Progenitor cell of endocrine pancreas (in vitro differentiated cells): Measurements from ENCODE around the gene UGT1A8. TPM values are rescaled to one million over a fixed set of nuclear protein-coding genes. Genes with fewer than 3 reads are reported as not detected.

Experiments
- DNase-seq: peaks from one replicate; pipeline ENCODE4 v3.0.0; 2021; ENCODE audit warnings: low spot score; ENCODE audit not compliant: unreplicated experiment
- H3K27ac Mint-ChIP-seq: 2 replicates; pipeline ENCODE4 v1.8.0; 2021; ENCODE audit warnings: mild to moderate bottlenecking, moderate library complexity, mixed read lengths
- H3K27me3 Mint-ChIP-seq: 2 replicates; pipeline ENCODE4 v1.8.0; 2021; ENCODE audit warnings: mixed read lengths
- H3K36me3 Mint-ChIP-seq: 2 replicates; pipeline ENCODE4 v1.8.0; 2022; ENCODE audit warnings: mixed read lengths; ENCODE audit not compliant: insufficient read depth
- H3K4me1 Mint-ChIP-seq: 2 replicates; pipeline ENCODE4 v1.8.0; 2021; ENCODE audit warnings: low read depth, mixed read lengths
- H3K4me3 Mint-ChIP-seq: 2 replicates; pipeline ENCODE4 v1.8.0; 2021; ENCODE audit warnings: low read depth, mild to moderate bottlenecking, moderate library complexity, mixed read lengths
- H3K9me3 Mint-ChIP-seq: 2 replicates; pipeline ENCODE4 v1.8.0; 2021; ENCODE audit warnings: low read depth, mixed read lengths
- CTCF ChIP-seq: fragments of 200-600 bp; sonication (generic); IDR thresholded peaks from one replicate; pipeline ENCODE4 v1.5.0; 2021; ENCODE audit warnings: antibody characterized with exemption, mild to moderate bottlenecking; ENCODE audit not compliant: unreplicated experiment
- total RNA-seq: library from RNA; stranded (reverse); gene quantifications from 2 replicates; pipeline ENCODE4 v1.2.1, GENCODE V29; 2021

Gene UGT1A8
- total RNA-seq, 1 donor from 2014 or later, result not detected

GRCh38 chr2:233773854-233774253 lies 156.4 kb downstream of the UGT1A8 start:
- no peak overlapping the region for H3K27ac Mint-ChIP-seq
- H3K36me3 Mint-ChIP-seq, result no peaks in the 10 kb centered on the region

GRCh38 chr2:233775414-233775813 lies 158.0 kb downstream of the UGT1A8 start:
- Mint-ChIP-seq H3K36me3 (no peaks in the 10 kb centered on the region), H3K27ac (no peak overlapping the region), H3K9me3 (peaks cover 6% of the 10 kb centered on the region), H3K4me1 (no peaks in the 10 kb centered on the region), H3K27me3 (peaks cover 3% of the 10 kb centered on the region), H3K4me3 (no peak overlapping the region)
- TF ChIP-seq CTCF, result no peak
- no peak for DNase-seq

More at GRCh38 chr2:233773854-233774253, 156.4 kb downstream of the UGT1A8 start:
- Mint-ChIP-seq H3K4me3 (no peak overlapping the region), H3K9me3 (peaks cover 6% of the 10 kb centered on the region), H3K27me3 (peaks cover 6% of the 10 kb centered on the region), H3K4me1 (no peaks in the 10 kb centered on the region)
- TF ChIP-seq CTCF, result no peak
- DNase-seq, result no peak

GRCh38 chr2:233778030-233778429 lies 160.6 kb downstream of the UGT1A8 start, which contains the start of gene MROH2A:
TSS of gene MROH2A (plus strand) at chr2:233778330. CDS start at chr2:233779359, 1,029 bp downstream.
- H3K27me3 Mint-ChIP-seq, result peaks cover 12% of the 10 kb centered on the region
- DNase-seq, result no peak
- no peak for TF ChIP-seq CTCF
- no peaks in the 10 kb centered on the region for H3K36me3 Mint-ChIP-seq
- no peak within 1 kb of the TSS for H3K4me3 Mint-ChIP-seq
- no peak within 1 kb of the TSS for H3K27ac Mint-ChIP-seq
- peaks cover 6% of the 10 kb centered on the region for H3K9me3 Mint-ChIP-seq
- no peaks in the 10 kb centered on the region for H3K4me1 Mint-ChIP-seq

DNA sequence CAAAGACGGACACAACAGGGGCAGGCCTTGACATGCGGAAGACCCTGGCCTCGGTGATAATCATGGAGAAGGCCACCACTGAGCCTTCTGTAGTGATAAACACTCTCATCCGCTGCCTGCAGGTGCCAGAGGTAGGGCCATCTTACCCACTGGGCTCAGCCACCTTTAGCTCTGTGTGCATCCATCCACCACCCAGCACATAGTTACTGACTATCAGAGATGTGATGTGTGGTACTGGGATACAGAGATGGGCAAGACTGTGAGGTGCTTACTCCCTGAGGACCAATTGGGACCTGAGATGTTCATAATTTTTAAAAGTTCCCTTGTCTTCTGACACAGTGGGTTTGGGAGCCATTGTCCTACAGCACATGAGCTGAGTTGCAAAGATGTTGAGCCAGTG lies 162.3 kb downstream of the UGT1A8 start:
- H3K4me1 Mint-ChIP-seq, result no peaks in the 10 kb centered on the region
- H3K4me3 Mint-ChIP-seq, result no peak overlapping the region
- H3K36me3 Mint-ChIP-seq, result no peaks in the 10 kb centered on the region
- no peak for DNase-seq
- H3K9me3 Mint-ChIP-seq, result peaks cover 6% of the 10 kb centered on the region
- no peak overlapping the region for H3K27ac Mint-ChIP-seq
- peaks cover 14% of the 10 kb centered on the region for H3K27me3 Mint-ChIP-seq
- TF ChIP-seq CTCF, result no peak

DNA sequence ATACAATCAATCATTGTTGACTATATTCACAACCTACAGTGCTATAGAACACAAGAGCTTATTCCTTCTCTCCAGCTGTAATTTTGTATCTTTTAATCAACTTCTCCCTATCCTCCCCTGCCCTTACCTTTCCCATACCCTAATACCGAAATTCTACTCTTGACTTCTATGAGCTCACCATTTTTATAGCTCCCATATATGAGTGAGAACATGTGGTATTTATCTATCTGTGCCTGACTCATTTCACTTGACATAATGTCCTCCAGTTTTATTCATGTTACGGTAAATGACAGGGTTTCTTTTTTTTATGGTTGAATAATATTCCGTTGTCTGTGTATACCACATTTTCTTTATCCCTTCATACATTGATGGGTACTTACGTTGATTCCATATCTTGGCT lies 163.3 kb downstream of the UGT1A8 start:
- no peak overlapping the region for H3K27ac Mint-ChIP-seq
- no peaks in the 10 kb centered on the region for H3K36me3 Mint-ChIP-seq

More for the DNA sequence above, 163.3 kb downstream of the UGT1A8 start:
- Mint-ChIP-seq H3K9me3 (peaks cover 6% of the 10 kb centered on the region), H3K27me3 (peaks cover 14% of the 10 kb centered on the region), H3K4me1 (no peaks in the 10 kb centered on the region), H3K4me3 (no peak overlapping the region)
- TF ChIP-seq CTCF, result no peak
- no peak for DNase-seq
